Measurements from ENCODE around the gene GNG2.

The GNG2 gene

DNA sequence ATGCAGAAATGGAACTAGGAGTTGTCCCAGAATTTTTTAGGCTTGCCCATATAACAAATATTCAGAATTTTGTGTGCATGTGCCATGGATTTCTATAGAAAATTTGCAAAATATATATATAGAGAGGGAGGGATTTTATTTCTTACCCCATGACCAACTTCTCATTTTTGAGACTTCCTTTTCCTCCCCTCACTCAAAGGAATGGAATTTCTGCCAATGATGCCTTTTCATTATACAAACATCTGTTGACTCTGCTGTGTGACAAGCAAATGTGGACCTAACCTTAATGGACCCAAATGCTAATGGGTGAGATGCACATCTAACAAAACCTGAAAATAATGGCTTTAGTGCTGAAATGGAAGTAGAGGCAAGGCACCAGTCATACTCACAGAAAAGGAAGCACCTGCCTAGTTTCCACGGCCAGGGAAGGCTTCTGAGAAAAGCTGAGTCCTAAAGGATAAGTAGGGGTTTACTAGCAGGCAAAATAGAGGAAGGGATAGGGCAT is 3.6 kb upstream of the GNG2 start:
- DNase-seq (ENCODE audit: low spot score): no peak

DNA sequence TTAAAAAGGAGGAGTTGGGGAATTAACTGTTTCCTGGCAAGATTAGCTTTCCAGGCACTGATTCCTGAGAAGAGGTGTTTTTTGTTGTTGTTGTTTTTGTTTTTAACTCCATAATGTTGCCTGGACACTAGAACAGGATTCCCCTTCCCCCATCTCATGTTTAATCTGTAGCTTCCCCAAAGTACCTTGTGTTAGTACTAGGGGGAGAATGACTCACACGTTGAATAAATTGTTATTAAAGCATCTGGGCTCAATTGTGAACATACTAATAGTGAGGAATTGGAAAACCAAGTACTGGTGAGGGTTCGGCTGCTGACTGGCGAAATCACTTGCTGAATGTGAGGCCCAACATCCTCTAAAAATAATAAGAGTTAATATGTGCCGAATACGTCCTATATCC is 1.3 kb upstream of the GNG2 start:
- no peak for DNase-seq (ENCODE audit: low spot score)

DNA sequence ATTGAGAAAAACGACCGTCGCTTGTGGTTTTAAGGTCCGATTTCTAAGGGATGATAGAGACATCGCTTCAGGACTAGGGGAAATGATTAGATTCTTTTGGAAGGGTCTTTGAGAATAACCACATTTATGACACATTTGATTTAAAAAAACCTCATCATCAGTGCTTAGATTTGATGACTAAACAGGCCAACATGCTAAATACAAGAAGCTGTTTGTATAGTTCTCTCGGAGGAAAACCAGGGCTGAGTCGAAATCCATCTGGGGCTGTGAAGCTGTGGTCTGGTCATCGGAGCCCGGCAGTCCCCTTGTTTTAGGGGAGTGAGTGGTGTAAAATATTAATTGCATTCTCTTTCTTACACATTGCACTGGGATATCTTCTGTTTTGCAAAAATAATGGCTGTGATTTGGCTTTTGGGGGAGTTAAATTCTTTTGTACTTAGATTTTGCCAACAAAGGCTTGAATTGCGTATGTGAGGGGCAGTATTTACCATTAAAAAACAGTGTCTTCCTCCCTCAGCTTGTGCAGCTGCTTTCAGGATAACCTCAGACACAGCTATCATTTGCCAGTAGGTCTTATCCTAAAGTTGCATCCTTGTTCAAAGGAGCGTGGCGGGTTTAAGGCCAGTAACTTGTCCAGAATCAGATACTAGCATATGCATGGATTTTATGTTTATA is 550 bp downstream of the GNG2 start:
- no peak for DNase-seq (ENCODE audit: low spot score)

DNA sequence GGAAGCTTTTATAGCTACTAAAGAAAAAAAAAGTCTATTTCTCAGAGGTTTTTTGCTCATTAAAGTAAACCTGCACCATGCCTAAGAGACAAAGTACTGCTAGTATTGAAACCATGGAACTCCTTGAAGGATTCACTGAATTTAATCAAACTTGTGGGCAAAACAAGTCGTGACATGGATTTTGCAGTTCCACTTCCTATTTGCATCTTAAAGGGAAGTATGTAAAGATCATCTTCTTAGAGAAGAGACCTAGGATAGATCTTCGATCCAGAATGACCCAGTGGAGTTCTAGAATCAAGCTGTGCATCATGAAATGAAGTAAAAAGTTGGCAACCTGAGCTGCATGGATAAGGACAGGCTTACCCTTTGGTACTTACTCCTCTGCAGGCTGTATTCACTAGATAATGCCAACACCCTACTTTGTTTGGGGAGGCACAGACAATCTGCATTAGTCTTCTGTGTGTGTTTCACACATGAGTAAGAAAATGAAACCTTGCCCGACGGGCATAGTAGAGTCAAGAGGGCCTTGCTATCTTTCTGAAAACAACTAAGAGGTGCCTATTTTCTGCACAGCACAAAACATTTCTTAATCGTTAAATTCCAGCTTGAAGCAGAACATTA is 1.9 kb downstream of the GNG2 start:
- DNase-seq (ENCODE audit: low spot score): no peak

DNA sequence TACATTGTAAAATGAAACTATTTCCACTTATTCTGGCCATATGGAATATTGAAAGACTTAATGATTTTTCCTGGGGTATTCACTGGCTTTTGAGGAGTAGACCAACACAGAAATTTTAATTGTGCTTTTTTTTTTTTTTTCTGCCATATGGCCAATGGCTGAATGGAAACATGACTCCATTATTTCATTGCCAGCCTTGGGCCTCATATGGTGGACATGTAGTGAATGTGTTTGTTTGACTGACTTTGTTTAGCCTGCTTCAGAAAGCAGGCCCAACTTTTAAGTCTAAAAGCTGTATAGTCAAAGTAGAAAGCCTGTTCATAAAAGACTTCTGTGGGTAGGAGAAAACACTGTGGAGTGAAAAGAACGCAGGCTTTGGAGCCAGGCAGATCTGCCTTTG is 2.4 kb downstream of the GNG2 start:
- no peak for DNase-seq (ENCODE audit: low spot score)

DNA sequence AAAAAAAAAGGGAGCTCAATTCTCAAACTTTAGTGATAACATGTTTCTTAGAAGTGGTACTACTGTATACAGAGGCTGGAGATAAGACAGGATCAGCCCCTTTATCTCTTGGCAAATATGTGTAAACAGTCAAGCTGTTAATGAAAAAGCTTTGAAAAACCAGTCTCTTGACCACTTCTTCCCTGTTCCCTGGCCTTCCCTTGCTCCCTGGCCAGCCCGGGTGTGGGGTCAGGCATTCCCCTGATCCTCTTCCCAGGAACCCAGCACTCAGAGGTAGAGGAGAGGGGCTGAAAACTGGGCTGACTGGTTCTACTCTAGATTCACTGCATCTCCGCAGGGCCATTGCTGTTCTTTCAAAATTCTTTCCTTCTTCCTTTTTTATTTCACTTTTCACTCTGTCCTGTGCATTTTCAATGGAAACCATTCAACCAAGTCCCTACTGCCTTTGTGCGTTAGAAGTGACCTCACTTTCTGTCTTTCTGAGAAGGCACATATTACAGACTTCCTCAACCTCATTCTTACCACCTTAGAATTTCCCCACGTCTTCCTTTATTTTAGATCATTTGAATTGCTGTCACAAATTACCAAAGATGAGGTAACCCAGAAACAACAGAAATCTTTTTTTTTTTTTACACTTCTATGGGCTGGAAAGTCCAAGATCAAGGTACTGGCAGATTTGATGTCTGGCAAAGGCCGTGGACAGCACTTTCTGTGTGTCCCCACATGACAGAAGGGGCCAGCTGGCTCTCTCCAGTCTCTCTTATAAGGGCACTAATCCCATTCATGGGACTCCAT is 5.7 kb downstream of the GNG2 start:
- no peak for DNase-seq (ENCODE audit: low spot score)

DNA sequence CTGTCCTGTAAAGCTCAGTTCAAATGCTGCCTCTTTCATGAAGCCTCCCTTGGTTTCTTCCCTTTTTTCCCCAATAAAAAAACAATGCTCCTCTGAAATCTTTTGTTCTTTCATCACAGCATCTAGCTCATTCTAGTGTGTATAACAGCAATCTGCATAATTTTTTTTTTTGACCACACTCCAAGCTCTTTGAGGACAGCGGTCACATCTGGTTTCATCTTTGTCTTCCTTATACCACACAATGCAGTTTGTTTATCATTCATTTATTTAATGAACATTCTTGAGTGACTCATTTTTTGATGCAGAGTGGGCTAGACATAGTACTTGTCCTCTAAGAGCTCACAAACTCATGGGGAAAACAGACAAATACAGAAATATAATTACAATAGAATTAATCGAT is 7.3 kb downstream of the GNG2 start:
- no peak for DNase-seq (ENCODE audit: low spot score)

DNA sequence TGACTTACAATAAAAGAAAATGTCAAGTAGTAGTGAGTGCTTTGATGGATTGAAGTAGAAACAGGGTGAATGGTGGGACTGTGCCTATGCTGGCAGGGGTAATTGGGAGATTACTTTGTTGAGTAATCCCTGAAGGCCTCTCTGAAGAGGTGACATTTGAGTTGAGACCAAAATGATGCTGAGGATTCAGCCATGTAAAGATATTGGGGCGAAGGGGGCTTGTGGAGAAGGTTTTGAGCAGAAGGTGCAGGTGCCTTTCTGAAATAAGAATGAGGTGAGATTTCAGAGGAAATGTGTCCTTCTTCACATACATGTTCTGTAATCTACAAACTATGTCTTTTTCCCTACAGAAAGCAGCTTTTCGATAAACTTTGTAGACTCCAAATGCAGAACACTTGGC is 8.0 kb downstream of the GNG2 start:
- DNase-seq (ENCODE audit: low spot score): no peak

DNA sequence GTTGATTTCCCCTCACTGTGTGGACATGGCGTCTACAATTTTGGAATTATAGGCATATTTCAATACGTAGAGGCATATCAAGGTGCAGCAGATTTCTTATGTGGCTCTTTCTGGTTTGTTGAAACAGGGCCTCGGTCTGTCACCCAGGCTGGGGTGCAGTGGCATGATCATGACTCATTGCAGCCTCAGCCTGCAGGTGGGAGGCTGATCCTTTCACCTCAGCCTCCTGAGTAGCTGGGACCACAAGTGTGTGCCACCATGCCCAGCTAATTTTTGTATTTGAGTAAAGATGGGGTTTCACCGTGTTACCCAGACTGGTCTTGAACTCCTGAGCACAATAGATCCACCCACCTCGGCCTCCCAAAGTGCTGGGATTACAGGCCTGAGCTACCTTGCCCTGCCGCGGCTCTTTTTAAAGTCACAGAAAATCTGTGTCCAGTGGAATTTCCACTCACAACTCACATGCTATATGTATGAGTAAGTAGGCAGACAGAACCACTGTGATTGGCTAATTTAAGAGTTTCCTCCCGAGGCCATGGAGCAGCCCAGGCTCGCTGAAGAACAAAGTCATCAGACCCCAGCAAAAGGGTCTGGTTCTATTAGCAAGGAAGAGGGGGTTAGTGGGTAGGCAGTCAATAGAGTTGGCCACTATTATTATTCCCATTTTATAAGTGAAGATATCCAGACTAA is 9.1 kb downstream of the GNG2 start:
- DNase-seq (ENCODE audit: low spot score): no peak

DNA sequence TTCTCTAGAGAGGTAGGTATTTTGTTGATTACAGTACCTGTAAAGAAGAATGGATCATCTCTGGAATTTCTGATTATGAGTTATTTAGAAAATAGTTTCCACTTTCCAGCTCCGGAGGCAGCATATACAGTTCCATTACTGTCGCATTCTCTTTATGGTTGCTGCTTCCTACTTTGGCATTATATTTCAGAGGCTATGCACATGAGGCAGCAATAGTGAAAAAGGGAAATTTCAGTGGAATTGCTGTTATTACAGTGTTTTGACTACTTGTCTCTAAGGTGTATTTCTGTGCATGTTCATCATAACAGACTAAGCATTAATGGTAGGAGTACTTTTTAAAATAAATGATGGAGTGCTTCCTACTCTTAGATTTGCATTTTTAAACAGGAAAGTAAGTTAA is 10.2 kb downstream of the GNG2 start:
- no peak for DNase-seq (ENCODE audit: low spot score)

DNA sequence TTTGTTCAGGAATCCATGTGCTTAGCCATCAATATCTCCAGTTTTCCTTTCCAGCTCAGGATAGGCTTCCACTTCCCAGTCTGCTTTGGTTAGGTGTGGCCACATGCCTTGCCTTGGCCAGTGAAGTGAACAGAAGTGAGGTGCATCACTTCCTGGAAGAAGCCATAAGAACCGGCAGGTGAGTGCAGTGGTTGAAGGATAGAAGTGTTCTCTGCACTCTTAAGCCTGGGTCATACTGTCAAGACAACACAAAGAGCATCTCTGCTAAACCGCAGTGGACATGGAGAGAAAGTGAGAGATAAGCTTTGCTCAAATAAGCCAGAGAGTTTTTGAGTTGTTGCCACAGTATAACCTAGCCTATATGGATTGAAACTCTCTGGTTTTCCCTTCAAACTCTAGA is 11.4 kb downstream of the GNG2 start:
- DNase-seq (ENCODE audit: low spot score): no peak

DNA sequence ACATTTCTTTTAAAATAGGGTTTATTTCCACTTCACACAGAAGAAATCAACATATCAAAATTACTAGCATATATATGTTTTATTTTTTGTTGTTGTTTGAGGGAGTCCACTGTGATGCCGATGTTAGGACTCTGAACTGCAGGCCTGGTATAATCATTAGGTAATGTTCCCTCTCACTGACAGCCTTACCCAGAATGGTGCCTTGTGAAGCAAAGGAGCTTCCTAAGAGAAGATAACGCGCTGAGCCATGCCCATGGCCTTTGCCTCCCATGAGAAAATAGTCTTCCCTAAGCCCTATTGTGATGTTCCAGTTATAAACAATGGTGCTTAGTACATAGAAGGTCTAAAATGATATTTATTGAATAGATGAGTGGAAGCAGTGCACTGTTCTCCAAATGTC is 12.0 kb downstream of the GNG2 start:
- DNase-seq (ENCODE audit: low spot score): no peak

DNA sequence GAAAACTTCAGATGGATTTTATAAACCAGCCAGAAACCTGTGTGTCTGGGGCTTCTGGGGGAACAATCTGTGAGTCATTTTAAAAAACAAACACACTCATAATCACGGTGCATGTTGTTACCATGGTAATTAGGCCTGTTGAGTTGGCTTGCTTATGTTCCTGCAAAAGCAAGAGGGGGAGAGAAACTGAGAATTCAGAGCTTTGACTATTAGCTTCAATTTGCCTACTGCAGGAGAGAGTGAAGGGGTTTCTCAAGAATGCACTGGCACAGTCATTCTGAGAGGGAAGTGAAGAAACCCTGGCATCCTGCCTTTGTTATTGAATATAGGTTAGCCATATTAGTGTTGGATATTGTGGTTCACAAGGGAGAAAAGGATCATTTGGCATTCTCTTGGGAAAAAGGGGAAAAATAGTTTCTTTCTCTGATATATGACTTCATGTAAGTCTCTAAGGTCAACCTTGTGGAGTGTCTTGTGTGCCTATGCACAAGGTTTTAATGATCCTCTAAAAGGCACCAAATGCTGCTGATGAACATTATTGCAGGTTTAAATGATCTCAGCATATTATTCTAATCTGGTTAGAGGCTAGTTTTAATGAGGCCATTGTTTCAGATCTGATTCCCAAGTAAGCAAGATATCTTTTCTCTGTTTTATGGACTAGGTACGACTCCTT is 12.9 kb downstream of the GNG2 start:
- DNase-seq (ENCODE audit: low spot score): peak; percentile 85

DNA sequence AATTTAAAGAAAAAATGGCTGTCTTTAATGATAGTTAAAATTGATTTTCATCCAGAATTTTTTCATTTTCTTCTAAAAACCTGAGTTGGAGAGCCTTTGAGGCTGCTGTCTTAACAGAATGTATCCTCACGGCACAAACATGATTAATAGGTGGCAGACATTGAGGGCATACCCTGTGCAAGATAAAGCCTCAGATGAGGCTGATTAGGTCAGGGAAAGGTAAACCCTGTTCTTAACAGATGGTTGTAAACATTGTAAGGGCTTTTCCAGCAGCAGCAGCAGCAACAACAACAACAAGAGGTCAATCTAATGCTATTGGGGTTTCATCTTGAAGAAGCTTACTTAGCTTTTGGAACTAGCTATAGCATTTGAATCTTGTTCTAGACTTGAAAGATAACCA is 17.4 kb downstream of the GNG2 start:
- no peak for DNase-seq (ENCODE audit: low spot score)

DNA sequence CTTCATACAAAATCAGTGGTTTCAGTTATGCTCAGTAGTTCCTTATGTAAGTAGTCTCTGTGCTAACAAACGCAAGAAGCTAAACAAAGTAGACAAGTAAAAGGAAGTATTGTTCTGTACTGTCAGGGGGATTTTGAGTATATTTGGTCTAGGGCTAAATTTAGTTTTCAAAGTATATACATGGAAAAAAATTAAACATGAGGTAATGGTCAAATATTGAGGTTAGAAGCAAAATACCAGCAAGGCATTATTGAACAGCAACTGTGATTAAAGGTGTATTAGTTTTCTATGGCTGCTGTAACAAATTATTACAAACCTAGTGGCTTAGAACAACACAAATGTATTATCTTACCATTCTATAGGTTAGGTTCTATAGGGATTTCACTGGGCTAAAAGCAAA is 18.8 kb downstream of the GNG2 start:
- no peak for DNase-seq (ENCODE audit: low spot score)

DNA sequence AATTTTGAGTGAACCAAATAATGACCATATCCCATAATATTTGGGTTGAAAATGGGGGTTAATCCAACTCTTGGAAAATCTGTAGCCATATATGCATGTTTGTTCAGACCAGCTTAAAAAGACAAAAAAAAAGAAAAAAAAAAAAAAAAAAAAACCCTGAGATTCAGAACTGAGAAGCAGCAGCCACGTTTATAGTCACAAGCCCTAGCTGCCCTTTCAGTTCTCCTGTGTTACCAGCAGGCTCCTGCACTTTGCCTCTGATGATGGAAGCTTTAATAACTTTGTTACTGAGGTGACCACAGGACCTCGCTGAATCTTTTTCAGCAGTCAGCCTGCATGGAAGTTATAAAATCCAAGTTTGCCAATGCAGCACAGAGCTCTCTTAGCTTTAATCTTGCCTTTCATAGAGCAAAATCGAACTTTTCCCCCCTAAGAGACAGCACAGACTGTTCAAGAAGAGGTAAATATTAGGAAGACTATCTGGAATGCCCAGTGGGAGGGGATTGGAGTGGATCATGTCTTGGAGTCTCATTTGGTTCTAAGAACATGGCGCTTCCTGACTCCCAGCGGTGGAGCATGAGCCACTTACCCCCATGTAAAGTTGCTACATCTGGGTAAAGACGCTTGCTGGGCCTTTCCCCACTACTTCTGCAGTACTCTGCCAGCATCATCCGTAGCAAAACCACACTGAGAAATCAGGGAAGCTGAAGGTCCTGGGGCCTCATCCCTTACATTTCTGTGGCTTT is 20.6 kb downstream of the GNG2 start:
- DNase-seq (ENCODE audit: low spot score): peak; percentile 64

DNA sequence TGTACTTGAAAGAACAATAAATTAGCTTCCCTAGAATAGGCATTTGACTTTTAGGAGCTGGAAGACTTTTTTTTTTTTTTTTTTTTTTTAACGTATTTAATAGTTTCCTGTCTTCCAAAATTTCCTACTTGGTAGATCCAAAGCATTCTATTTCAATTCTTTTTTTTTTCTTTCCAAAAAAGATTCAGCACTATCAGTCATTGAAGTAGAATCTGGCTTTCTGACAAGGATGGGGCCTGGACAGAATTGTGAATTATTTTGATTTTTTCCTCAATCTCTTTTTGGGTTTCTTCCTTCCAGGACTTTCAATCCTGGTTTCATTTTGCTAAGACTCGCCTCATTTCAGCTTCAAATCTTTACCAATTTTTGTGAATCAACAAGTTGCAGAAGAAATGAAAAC is 21.2 kb downstream of the GNG2 start:
- DNase-seq (ENCODE audit: low spot score): no peak

DNA sequence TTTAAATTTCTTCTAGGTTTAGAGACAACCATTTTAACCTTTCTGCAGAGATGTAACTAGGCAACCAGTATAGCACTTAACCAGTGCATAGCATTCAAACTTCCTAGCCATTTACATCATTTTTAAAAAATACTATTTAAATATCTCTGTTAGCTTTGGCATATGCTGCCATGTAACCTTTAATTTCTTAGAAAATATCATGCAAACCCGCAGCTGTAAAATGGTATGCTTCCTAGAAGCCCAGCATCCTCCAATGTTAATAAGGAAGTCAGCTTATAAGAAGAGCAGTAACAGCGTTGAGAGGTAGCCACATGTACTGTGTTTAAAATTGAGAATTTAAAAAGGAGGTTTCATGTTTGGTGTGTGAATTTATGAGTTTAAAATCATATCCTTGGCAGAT is 22.8 kb downstream of the GNG2 start:
- DNase-seq (ENCODE audit: low spot score): no peak

DNA sequence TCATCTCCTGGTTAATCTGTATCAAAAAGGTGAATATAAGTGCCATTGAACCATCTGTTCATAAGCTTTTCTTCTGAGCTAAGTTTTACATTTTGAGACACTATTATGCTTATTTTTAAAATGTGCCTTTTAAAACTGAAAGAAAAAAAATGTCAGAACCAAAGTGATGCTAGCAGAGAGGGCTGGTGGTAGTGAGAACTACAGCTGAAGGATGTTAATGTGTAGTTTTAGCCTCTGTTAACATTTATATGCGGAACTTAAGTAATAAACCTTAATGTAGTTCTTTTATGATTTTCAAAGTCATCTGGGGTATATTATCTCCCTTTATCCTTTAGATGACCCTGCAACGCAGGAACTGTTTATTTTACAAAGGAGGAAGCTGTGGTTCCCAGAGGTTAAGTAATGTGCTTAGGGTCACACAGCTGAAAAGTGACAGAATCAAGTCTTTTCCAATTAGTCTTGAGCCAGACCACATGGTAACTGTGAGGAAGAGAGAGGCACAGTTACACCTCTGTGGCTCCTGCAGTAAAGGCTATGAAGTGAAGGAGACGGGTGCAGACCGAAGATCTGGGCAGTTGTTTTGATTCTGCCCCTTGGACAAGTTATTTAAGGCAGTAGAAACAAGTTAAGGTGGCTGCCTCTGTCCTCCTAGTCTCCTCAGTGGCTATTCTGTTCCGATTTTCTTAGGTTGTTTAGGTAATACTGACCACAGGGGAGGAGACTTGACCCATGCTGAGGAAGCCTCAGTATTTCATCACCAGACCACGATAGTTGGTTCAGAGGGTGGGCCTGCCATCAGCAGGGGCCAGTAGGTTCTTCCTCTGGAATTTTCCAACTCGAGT is 23.9 kb downstream of the GNG2 start:
- peak; percentile 21 for DNase-seq (ENCODE audit: low spot score)

DNA sequence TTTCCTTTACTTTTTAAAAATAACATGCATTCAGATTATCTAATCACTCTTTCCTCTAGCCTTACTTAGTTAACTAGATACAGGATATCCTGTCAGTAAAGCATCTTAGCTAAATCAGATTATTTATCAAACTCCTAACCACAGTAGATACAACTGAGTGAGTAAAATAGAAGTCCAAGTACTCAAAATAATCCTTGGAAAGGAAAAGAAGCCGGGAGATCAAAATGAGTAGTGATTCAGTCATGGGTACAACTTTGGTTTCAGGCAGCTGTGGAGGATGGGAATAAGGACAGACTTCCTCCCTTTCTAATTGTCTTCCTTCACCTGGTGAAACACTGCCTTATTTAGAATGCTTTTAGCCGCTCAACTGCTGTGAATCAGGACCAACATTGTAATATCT is 29.4 kb downstream of the GNG2 start:
- DNase-seq (ENCODE audit: low spot score): no peak

All from AG20443 (cell line).